ENCODE results near the gene LHPP.
A peak's percentile ranks its signal among the peaks of the same experiment; 100 is the strongest.
"Not testable (repeated sequence)": the region's sequence is repeated elsewhere in the genome, so short reads cannot be mapped to it uniquely, and the experiment has no call there.

The LHPP gene

GRCh38 chr10:124544711-124545110 is 83.1 kb downstream of the LHPP start:
- H3K27ac ChIP-seq, result peak overlapping the region in 1 of 21 experiments; percentile 15
- no peak overlapping the region for H3K4me3 ChIP-seq

GRCh38 chr10:124545351-124546054 is 83.9 kb downstream of the LHPP start:
- H3K4me3 ChIP-seq, result no peak overlapping the region
- peak overlapping the region in 1 of 21 experiments; percentile 15 for H3K27ac ChIP-seq

GRCh38 chr10:124546055-124546369 is 84.4 kb downstream of the LHPP start:
- Histone ChIP-seq H3K4me3 (no peak overlapping the region), H3K27ac (no peak overlapping the region)

- H3K4me3 ChIP-seq, result no peak overlapping the region
- H3K27ac ChIP-seq, result peak overlapping the region in 1 of 21 experiments; percentile 69
Observed at GRCh38 chr10:124546957-124547646, 85.5 kb downstream of the LHPP start.

- peak overlapping the region in 1 of 21 experiments; percentile 69 for H3K27ac ChIP-seq
- H3K4me3 ChIP-seq, result no peak overlapping the region
Observed at GRCh38 chr10:124547647-124548168, 86.1 kb downstream of the LHPP start.

GRCh38 chr10:124549171-124549570 is 87.5 kb downstream of the LHPP start:
- H3K27ac ChIP-seq, H3K4me3 ChIP-seq: not testable (repeated sequence)

DNA sequence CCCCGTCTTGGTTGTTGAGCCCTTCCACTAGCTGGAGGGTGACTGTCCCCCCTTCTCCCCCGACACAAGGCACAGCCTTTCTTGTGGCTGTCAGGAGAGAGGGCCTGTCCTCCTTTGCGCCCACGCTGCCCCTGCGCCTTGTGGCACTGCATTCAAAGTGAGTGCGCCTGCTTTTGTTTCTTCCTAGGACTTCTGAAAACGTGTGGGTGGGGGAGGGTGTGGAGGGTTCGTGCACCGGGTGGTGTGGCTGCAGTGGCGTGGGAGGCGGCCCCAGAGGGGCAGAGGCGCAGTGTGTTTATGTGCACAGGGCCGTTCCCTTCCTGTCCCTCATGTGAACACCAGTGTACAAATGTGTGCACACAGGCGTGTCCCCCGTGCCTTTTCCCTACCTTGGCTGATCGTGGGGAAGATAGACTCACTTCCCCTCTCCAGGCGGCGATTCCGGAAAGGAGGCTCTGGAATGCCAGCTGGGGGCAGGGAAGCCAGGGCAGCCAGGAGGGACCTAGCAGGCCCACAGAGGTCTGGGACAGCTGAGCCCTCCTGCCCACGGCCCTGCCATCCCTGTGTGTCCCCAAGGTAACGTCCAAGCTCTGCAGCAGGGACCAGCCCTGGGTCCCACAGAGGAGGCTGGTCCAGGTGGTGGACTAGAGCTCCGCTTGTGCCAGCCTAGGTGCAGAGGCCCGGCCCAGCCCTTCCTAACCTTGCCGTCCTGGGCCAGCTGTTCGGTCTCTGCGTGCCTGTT is 88.8 kb downstream of the LHPP start:
- Histone ChIP-seq H3K27ac (peak overlapping the region in 1 of 21 experiments; percentile 22), H3K4me3 (no peak overlapping the region)

DNA sequence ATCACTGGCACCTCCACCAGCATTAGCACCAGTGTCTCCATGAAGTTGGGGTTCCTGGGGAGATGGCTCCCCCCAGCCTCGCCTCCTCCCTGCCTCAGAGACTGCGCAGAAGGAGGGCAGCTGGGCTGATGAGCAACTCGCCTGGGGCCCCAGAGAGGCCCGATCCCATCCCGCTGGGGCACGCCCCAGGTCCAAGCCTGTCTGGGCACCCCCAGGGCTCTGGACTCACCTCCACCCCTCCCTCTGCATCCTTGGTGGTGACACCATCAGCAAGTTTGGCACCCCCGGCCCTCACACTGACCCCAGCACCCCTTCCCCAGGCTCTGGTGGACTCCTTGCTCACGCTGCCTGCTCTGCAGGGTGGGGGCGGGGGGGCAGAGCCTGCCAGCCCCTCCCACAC is 89.5 kb downstream of the LHPP start:
- Histone ChIP-seq H3K27ac (peak overlapping the region in 1 of 21 experiments; percentile 22), H3K4me3 (no peak overlapping the region)

DNA sequence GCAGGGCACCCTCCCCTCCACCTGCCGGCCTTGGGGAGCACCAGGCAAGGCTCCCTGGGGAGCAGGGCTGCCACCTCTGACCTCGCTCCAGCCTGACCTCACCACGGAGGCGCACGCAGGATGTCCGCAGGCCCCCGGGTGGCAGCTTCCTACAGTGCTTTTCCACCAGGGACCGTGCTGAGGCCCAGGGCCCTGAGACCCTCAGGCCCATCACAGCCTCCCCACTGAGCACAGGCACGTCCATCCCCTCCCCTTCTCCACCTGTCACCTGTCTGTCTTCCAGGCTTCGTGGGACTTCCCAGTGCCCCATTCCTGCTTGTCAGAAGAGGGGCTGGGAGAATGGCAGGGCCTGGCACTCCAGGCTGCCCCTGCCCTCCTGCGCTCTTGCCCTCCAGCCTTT is 90.1 kb downstream of the LHPP start:
- Histone ChIP-seq H3K27ac (peak overlapping the region in 1 of 21 experiments; percentile 22), H3K4me3 (no peak overlapping the region)

- H3K4me3 ChIP-seq, result no peak overlapping the region
Observed at GRCh38 chr10:124552691-124553276, 91.2 kb downstream of the LHPP start.

GRCh38 chr10:124554085-124554858 is 92.6 kb downstream of the LHPP start:
- H3K4me3 ChIP-seq, result no peak overlapping the region

More at GRCh38 chr10:124552691-124553276, 91.2 kb downstream of the LHPP start:
- H3K27ac ChIP-seq, result no peak overlapping the region

GRCh38 chr10:124557167-124557566 is 95.5 kb downstream of the LHPP start:
- H3K27ac ChIP-seq, result no peak overlapping the region
- no peak overlapping the region for H3K4me3 ChIP-seq

More at GRCh38 chr10:124554085-124554858, 92.6 kb downstream of the LHPP start:
- H3K27ac ChIP-seq, result no peak overlapping the region

GRCh38 chr10:124557648-124558338 is 96.2 kb downstream of the LHPP start:
- H3K4me3 ChIP-seq, result no peak overlapping the region
- no peak overlapping the region for H3K27ac ChIP-seq

GRCh38 chr10:124558339-124559321 is 97.0 kb downstream of the LHPP start:
- H3K4me3 ChIP-seq, result no peak overlapping the region
- H3K27ac ChIP-seq, result peak overlapping the region in 2 of 21 experiments; percentile 61

DNA sequence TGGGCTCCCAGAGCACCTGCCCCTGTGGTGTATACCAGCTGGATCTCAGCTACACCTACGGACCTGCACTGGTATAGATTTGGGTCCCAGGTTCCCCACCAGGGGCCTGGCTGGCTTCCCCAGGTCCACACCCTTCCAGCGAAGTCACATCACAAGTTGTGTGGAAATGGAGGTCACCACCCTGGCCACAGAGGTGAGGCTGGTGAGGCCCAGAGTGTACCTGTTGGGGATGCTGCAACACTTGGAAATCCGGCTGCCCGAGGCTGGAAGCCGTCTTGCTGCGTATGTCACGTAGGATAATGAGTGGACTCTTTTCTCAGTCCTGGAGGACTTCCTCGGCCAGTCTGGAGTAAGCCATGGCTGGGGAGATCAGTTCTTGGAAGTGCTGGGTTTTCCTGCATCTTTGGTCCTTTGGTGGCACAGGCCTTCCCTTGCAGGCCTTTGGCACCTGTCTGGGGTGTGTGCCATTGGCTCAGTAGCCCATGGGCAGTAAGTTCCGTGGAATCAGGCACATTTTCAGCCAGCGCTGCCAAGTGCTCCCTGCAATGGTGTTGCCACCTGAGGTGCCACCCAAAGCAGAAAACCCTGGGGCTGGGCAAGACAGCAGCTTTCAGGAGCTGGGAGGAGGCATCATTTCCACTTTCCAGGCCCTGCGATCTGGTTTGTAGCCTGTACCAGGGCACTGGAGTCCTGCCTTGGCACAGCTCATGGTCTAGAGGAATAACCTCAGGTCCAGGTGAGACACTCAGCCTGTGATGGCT is 97.9 kb downstream of the LHPP start:
- peak overlapping the region in 10 of 21 experiments; percentile 2 to 73 (median 36) for H3K27ac ChIP-seq
- no peak overlapping the region for H3K4me3 ChIP-seq

DNA sequence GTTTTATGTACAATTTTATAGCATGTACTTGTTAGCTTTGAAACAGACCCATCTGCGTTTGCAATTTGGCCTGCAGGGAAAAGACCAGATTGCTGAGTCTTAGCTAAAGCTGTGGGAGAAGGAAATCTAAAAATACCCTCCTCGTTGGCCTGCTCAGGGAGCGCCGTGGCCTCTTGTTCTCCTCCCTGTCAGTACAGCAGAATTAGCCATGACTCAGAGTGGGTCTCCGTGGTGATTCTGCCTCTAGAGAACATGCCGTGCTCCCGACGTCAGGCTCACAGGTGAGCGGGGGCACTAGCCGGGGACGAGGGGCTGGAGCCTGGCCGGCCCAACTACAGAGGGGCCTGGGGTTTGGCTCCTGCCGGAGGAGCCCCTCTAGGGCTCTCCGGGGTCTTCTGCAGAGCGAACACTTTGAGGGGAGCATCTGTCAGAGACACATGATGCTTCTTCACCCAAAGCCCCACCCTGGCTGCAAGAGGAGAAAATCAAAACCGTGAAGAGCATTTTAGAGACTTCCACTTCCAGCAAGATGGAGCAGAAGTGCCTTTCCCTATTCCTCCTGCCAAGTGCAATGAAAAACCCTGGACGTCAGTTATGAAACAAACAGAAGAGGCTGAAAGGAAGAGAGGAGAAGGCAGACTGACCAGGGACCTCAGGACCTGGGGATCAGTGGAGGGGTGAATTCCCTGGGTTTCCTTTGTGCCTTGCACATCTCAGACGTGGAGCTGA is 98.9 kb downstream of the LHPP start:
- peak overlapping the region in 7 of 21 experiments; percentile 19 to 58 (median 31) for H3K27ac ChIP-seq
- H3K4me3 ChIP-seq, result no peak overlapping the region

Data from skin epidermis (tissue), 12 donors.